GM19099 (cell line): ENCODE data around the gene AFF2.

Experiments used
- POLR2A ChIP-seq: IDR thresholded peaks from 3 replicates; pipeline ENCODE4 v1.6.1; 2011; ENCODE audit warnings: low read depth; ENCODE audit not compliant: insufficient read length; ENCODE audit errors: extremely low read depth

Gene AFF2

DNA sequence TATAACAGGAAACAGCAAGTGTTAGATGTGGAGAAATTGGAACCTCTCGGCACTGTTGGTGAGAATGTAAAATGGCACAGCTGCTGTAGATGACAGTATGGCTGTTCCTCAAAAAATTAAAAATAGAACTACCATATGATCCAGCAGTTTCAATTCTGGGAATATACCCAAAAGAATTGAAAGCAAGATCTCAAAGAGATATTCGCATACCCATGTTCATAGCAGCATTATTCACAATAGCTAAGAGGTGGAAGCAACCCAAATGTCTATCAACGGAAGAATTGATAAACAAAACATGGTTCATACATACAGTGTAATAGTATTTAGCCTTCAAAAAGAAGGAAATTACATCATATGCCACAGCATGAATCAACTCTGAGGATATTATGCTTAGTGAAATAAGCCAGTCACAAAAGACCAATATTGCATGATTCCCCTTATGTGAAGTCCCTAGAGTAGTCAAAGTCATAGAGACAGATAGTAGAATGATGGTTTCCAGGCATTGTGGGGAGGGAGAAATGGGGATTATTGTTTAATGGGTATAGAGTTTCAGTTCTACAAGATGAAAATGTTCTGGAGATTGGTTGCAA lies 537.0 kb downstream of the AFF2 start:
- no peak for TF ChIP-seq POLR2A

- TF ChIP-seq POLR2A: no peak
These were observed 538.6 kb downstream of the AFF2 start for GRCh38 chrX:149039057-149039456.

DNA sequence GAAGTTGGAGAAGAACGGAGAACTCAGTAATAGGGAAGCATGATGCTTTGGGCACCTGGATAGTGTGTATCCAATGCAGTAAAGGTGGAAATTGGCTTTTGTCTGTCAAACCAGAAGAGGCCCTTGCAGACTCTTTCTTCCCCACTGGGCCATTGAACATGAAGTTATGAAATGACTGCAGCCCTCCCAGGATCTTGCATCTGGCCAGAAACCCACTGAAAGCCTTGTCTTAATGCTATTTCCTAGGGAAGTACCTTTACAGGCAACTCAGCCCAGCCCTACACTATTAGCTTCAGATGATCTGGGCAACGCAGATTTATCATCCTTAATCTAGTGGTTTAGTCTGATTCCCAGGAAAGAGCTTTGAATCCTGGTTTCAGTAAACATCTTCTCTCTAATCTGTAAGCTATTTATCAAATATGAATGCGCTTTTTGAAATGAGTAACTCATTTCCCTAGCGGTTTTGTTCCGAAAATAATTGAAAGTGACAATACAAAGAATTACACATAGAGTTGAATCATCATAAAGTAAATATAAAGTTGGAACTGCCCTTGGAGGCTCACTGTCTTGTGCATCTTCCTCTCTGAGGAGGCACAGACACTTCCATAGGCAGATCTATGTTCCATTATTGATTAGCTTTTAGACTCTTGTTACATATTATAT lies 540.6 kb downstream of the AFF2 start:
- no peak for TF ChIP-seq POLR2A

DNA sequence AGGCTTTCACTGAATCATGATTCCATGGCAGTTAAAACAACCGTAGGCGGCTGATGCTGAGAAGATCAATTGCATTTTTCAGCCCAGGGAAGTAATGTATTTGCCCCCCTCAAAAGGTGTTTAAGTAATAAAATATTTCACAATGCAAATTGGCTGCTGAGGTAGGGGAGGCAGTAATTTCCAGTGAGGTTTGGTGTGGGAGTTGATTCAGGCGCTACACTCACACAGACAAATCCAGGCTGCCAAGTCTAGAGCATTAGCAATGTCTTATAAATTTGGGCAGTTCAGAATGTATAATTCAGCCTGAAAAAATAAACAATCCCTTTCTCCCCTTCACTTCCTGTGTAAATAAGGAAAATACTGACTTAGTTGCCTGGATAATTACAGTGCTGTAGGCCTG lies 543.0 kb downstream of the AFF2 start:
- TF ChIP-seq POLR2A: no peak

DNA sequence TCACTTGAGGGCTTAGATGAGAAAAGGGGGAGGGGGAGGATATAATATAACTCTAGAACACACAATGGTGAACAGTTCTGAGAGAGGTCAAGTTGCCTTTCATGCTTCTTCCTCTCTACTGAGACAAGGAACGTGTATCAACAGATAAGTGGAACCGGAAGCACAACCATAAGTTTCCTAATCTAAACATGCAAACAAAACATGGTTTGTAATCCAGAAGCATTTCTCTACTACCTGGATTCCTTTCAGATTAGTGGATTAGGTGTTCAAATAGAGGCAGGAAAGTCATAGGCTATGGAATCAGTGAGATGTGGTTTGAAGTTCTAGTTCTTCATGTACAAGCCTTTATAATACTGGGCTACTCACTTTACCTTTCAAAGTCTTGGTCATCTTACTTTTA lies 544.1 kb downstream of the AFF2 start:
- TF ChIP-seq POLR2A: no peak

DNA sequence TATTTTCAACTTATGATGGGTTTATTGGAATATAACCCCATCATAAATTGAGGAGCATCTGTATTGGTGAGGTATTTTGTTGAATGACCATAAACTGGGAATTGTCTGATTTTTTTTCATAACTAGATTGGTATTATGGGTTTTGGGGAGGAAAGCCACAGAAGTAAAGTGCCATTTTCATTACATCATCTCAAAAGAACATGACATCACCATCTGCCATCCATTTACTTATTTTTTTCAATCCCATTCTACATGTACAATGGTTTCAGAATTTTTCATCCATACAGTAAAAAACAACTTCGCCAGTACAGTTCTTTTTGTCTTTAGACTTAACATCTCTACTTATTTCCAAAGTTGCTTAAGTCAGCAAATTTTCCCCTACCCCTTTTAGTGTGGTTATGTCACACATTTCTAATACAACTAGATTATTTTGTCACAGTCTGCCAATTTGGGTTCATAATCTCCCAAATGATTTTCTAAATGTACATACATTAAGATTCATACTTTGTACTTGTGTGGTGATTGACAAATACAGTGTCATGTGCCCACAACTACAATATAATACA lies 545.3 kb downstream of the AFF2 start:
- TF ChIP-seq POLR2A: no peak
